Measurements from ENCODE around the gene NOL4L.

DNA sequence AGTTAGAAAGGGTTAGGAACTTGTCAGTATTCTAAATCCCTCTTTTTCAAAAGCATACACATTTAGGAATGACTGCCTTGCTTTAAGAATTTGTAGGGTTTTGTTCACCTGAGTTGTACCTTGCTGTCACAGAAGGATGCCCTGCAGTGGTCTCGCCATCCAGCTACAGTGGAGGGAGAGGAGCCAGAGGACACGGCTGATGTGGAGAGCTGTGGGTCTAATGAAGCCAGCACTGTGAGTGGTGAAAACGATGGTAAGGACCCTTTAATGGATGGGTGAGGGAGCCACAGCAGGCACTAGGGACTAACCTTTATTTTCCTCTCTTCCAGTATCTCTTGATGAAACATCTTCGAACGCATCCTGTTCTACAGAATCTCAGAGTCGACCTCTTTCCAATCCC, 157.1 kb downstream of the NOL4L start:
- TF ChIP-seq, protein P1, sequence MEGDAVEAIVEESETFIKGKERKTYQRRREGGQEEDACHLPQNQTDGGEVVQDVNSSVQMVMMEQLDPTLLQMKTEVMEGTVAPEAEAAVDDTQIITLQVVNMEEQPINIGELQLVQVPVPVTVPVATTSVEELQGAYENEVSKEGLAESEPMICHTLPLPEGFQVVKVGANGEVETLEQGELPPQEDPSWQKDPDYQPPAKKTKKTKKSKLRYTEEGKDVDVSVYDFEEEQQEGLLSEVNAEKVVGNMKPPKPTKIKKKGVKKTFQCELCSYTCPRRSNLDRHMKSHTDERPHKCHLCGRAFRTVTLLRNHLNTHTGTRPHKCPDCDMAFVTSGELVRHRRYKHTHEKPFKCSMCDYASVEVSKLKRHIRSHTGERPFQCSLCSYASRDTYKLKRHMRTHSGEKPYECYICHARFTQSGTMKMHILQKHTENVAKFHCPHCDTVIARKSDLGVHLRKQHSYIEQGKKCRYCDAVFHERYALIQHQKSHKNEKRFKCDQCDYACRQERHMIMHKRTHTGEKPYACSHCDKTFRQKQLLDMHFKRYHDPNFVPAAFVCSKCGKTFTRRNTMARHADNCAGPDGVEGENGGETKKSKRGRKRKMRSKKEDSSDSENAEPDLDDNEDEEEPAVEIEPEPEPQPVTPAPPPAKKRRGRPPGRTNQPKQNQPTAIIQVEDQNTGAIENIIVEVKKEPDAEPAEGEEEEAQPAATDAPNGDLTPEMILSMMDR (IDR thresholded peaks at IDR 0.05), result no peak
- TF ChIP-seq POLR2A (IDR thresholded peaks at IDR 0.05; ENCODE audit: low read depth) (no peak), POLR2AphosphoS5 (IDR thresholded peaks at IDR 0.05) (no peak)
